Activated CD4-positive, CD25-positive, alpha-beta regulatory T cell treated with anti-CD3 and anti-CD28 coated beads, Interleukin-2, amount 50 U/mL, for 72 hours (primary cell): ENCODE measurements around the gene SV2C.
"Not testable (repeated sequence)": the region's sequence is repeated elsewhere in the genome, so short reads cannot be mapped to it uniquely, and the experiment has no call there.

Source experiments
- DNase-seq: peaks from one replicate; pipeline ENCODE4 v3.0.0; 2021

SV2C gene

DNA sequence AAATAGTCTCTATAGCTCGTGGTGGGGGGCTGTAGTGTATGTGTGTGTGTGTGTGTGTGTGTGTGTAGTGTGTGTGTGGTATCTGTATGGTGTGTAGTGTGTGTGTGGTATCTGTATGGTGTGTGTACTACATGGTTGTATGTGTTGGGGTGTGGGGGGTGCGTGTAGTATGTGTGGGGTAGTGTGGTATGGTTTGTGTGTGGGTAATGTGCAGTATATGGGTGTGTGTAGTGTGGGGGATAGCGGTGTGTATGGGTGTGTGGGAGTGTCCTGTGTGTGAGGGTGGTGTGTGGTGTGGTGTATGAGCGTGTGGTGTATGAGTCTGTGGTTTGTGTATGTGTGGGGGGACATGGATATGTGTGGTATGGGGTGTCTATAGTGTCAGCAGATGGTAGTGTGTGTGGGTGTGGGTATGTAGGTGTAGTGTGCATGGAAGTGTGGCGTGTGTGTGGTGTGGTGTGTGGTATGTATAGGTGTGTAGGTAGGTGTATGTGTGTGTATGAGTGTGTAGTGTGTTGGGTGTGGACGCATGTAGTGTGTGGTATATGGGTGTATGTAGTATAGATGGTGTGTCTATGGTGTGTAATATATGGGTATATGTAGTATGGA is 174.1 kb downstream of the SV2C start:
- no peak for DNase-seq

- DNase-seq: no peak
Measured at GRCh38 chr5:76257897-76258296, 174.7 kb downstream of the SV2C start.

GRCh38 chr5:76264681-76265080 is 181.5 kb downstream of the SV2C start:
- no peak for DNase-seq

- DNase-seq: no peak
Measured at GRCh38 chr5:76269259-76269931, 186.2 kb downstream of the SV2C start.

- no peak for DNase-seq
Measured at GRCh38 chr5:76269932-76270610, 186.9 kb downstream of the SV2C start.

DNA sequence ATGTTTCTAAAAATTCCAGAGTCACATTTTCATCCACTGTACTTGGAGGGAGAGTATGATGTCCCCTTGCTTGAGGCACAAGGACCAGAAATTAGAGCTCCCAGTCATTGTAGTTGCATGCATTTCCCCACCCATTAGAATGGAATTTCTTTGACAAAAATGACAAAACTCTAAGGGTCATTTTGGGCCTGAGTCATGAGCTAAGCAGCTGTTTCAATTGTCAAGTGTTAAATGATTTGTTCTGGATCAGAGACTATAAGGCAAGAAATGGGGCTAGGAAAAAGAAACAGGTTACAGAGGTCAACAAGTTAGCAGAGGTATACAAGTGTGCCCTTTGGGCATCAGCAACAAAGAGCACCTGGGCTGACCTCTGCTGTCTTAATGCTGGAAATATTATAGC is 188.7 kb downstream of the SV2C start:
- no peak for DNase-seq

DNA sequence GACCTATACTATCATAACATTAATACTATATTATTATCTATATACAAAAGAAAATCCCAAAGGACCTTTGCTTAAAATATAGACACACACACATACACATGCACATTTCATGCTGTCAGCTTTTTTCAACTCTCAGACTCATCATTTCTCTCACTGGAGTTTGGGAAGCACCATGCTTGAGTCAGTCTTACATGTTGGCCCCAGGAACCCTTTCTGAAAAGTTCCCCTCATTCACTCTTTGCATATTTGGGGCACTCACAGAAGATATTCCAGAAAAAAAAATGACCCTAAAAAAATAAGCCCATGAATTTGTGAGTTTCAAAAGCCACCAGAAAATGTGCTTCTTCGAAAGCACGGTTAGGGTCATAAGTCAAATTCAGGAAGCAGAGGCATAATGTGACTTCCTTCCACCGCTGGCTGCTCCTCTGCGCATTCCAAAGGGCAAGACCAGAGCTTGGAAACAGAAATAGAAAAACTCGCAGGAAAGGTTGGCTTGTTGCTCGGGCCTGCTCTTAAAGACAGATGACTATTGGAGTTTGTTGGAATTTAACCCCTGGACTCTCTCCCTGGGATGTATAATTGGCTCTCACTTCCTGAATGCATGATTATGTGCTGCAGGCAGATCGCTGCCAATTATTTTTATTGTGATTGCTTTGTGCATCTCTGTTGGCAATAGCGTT is 190.2 kb downstream of the SV2C start:
- DNase-seq: no peak

DNA sequence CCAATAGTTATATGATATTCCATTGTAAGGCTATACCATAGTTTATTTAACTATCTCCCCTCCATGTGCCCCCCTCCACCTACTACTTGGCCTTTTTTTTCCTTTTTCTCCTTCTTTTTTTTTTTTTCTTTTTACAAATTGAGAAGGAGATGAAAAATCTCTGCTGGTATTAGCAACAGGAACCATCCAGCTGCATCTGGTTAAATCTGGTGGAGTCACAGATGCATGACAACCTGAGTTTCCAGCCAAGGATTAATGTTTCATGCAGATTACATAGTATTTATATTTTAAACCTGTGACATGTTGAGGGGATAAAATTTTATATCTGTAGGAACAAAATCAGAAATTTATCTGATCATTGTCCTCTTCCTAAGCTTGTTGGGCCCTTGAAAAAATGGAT is 191.4 kb downstream of the SV2C start:
- DNase-seq: no peak

- DNase-seq: no peak
Measured at GRCh38 chr5:76277736-76278135, 194.6 kb downstream of the SV2C start.

GRCh38 chr5:76278261-76278789 is 195.1 kb downstream of the SV2C start:
- no peak for DNase-seq

DNA sequence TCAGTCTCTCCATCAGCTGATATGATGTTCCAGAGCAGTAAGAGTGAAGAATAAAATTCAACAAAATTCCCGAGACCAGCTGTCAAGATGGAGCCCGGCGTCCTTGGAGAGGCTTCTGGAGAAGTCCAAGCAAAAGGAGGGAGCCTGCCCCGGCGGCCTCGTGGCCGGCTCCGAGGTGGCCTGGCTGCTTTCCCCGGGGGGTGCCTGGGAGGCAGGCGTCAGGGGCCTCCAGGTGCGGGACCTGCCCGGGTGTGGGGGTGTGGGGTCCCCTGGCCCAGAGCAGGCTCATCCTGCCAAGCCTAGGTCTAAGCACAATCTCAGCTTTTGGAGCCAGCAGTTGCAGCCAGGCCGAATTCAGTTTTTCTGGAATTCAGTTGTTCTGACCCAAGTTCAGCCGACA is 197.3 kb downstream of the SV2C start:
- DNase-seq: no peak

GRCh38 chr5:76283670-76284069 is 200.5 kb downstream of the SV2C start:
- no peak for DNase-seq

DNA sequence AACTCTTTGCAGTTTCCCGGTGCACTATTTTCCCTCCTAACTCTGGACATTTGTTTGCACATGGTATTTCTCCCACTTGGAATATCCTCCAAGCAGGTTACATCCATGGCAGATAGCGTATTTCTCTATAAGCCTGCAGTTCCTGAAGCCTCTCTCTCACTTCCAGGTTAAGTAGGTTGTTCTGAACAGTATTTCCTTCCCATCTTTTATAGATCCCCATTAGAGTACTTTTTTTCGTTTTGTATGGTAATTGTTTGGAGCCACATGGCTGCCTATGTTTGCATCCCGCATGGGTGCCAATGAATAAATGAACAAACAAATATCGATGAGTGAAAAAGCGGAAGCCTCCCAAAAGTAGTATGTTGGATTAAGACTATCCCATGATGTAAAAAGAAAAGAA is 206.5 kb downstream of the SV2C start:
- no peak for DNase-seq

GRCh38 chr5:76290321-76290757 is 207.2 kb downstream of the SV2C start:
- no peak for DNase-seq

- no peak for DNase-seq
Measured at GRCh38 chr5:76291305-76292077, 208.3 kb downstream of the SV2C start.

- no peak for DNase-seq
Measured at GRCh38 chr5:76292620-76293322, 209.6 kb downstream of the SV2C start.

GRCh38 chr5:76294573-76294972 is 211.4 kb downstream of the SV2C start:
- DNase-seq: no peak

GRCh38 chr5:76298852-76299251 is 215.7 kb downstream of the SV2C start:
- no peak for DNase-seq

GRCh38 chr5:76299592-76299991 is 216.4 kb downstream of the SV2C start:
- DNase-seq: no peak

DNA sequence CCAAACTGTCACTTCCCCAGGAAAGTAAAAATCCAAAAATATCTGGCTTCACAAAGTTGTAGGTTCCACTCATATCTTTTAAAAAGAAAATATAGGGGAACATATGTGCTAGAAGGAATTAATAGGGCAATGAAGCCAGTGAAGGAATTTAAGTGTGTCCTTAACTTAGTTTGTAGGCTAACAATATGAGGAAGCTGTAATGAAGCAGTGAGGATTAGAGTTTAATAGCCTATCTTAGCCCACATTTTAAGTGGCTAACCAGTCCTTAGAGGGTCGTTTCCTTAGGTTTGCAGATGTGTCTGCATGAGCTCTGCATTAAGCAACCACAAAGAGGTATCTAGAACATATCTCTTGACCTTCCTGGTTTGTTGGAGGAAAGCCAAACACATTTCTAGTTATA is 218.7 kb downstream of the SV2C start:
- DNase-seq: not testable (repeated sequence)

DNA sequence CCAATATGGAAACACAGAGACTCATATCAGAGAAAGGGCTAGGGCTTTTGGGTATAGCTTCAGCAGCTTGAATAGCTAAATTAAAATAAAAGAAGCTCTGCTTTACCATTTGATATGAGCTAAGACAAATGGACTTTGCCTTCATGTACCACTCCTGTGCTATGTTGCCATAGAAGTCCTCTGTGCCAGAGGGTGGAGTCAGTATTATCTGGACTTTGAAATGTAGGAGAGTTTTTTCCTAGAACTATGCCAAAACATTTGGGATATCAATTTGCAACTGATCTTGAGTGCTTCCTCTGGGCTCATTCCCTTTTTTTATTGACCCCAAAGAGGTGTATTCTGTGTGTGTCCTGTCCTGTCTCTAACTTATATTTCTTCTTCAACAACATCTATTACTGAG is 219.5 kb downstream of the SV2C start:
- DNase-seq: not testable (repeated sequence)

- peak; percentile 36 for DNase-seq
Measured at GRCh38 chr5:76303921-76304320, 220.7 kb downstream of the SV2C start.
